Transverse colon (tissue), 4 donors: ENCODE data around the gene PGPEP1. TPM values are rescaled to one million over a fixed set of nuclear protein-coding genes. Genes with fewer than 3 reads are reported as not detected.

ENCODE experiments used
- DNase-seq: peaks from one replicate; pipeline ENCODE4 v3.0.0-alpha.2; 2019
- H3K27ac ChIP-seq, 4 donors: fragments of 200-600 bp; sonication (generic); 2 replicates each; pipeline ENCODE4 v1.5.1; 2016 to 2018; ENCODE audit warnings: inconsistent platforms in 4 of 4
- H3K27me3 ChIP-seq: fragments of 200-600 bp; sonication (generic); 2 replicates; pipeline ENCODE4 v1.5.1; 2017; ENCODE audit warnings: inconsistent platforms
- H3K36me3 ChIP-seq, 4 donors: fragments of 200-600 bp; sonication (generic); 2 replicates each; pipeline ENCODE4 v1.5.1; 2017 to 2019; ENCODE audit warnings: inconsistent platforms in 4 of 4
- H3K4me1 ChIP-seq, 4 donors: fragments of 200-600 bp; sonication (generic); 2 replicates each; pipeline ENCODE4 v1.5.1; 2017 to 2020; ENCODE audit warnings: inconsistent platforms in 4 of 4
- H3K4me3 ChIP-seq, 4 donors: fragments of 200-600 bp; sonication (generic); 1 replicate in 1 of 4; 2 replicates in 3 of 4; pipeline versions ENCODE4 v1.5.1 to v1.6.1; 2017 to 2019; ENCODE audit warnings: inconsistent platforms in 4 of 4
- H3K9me3 ChIP-seq, 2 donors: fragments of 200-600 bp; sonication (generic); 2 replicates each; pipeline ENCODE4 v1.5.1; 2017 to 2019; ENCODE audit warnings: inconsistent platforms in 2 of 2
- EP300 ChIP-seq: sonication (generic); formaldehyde crosslinking; IDR thresholded peaks from one replicate; pipeline ENCODE4 v1.6.1; 2017; ENCODE audit warnings: antibody characterized with exemption, low read depth
- POLR2A ChIP-seq: fragments of 450-650 bp; IDR thresholded peaks from one replicate; pipeline ENCODE4 v1.6.1; 2016; ENCODE audit warnings: antibody characterized with exemption, mild to moderate bottlenecking, moderate library complexity
- POLR2AphosphoS5 ChIP-seq, 3 donors: sonication (generic); formaldehyde crosslinking; IDR thresholded peaks; one replicate each; pipeline ENCODE4 v1.6.1; 2016; ENCODE audit warnings: antibody characterized with exemption in 3 of 3
- WGBS, 2 donors: methylation state at CpG; one replicate each; pipeline ENCODE4 v1.1.5; 2018; ENCODE audit warnings: low coverage in 1 of 2; 5-methylcytosine and 5-hydroxymethylcytosine counted together
- in situ Hi-C, 4 donors: fragments of 200-750 bp; cut with MboI; loops; one replicate each; pipeline versions ENCODE4 v1.15.0 to v1.15.1; 2017; ENCODE audit warnings: low sequenced_read_pairs in 3 of 4, low pct_ligation_motif_present in 1 of 4, low pct_unique_long_range_greater_than_20kb in 1 of 4
- intact Hi-C: fragments of 100-400 bp; cut with DNase I; formaldehyde crosslinking; loops from one replicate; pipeline ENCODE4 v1.15.1; 2023; ENCODE audit warnings: low total_unique reads
- total RNA-seq, 4 donors: library from RNA; depleted of rRNA; stranded (reverse); fragments of >200 nt; gene quantifications; one replicate each; pipeline ENCODE4 v1.1.0, GENCODE V29; 2016
- TF ChIP-seq, protein P1 (sequence below), 5 experiments: fragments of 200-600 bp in 3 of 5; fragments of 450-650 bp in 2 of 5; sonication (generic) in 3 of 5; IDR thresholded peaks; 1 replicate in 2 of 5; 2 replicates in 3 of 5; pipeline ENCODE4 v1.5.1; 2016 to 2017; ENCODE audit warnings: antibody characterized with exemption in 5 of 5, inconsistent platforms in 3 of 5, mild to moderate bottlenecking in 2 of 5, moderate library complexity in 1 of 5

Gene PGPEP1
- total RNA-seq, 4 donors from 2014 or later = 59.7 to 110 (median 73.0) TPM

DNA sequence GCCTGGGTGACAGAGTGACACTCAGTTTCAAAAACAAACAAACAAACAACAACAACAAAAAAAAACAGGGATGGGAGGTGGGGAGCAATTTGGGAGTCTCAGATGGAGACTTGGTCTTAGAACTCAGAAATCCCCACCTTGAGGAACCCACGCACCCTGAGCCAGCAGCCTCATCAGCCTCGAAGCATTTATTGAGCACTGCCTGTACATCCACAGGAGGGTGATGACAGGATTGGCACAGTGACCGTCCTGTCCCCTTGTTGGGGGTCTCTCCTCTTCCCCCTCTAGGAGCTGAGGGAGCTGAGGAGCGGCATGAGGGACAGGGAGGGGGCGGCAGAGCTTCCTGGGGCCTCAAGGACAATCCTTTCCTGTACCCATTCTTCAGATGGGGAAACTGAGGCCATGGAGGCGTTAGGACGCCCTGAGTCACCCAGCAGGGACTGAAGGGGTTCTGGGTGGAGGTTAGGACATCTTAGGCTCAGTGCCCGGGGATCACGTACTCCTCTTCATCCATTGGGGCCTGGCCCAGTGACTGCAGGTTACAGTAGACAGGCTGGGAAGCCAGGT lies 51.2 kb downstream of the PGPEP1 start:
- Histone ChIP-seq H3K4me1 (peaks cover 5 to 20% (median 11%) of the 10 kb centered on the region in 4 donors), H3K36me3 (no peaks in the 10 kb centered on the region), H3K4me3 (no peak overlapping the region), H3K9me3 (no peaks in the 10 kb centered on the region), H3K27me3 (no peaks in the 10 kb centered on the region), H3K27ac (no peak overlapping the region)
- in situ Hi-C loops (loop anchor here in 1 of 4 donors (10.0 kb wide), 1 partner anchor 47 kb away; the partner anchor contains the start of gene PGPEP1), intact Hi-C loops (no loop called here)
- 78 to 100% methylated on average over 1 to 9 of the region's 9 CpGs for WGBS, 2 donors
- DNase-seq = no peak
- TF ChIP-seq POLR2AphosphoS5 (IDR thresholded peaks at IDR 0.05) = no peak
- TF ChIP-seq EP300 = no peak
- no peak for TF ChIP-seq POLR2A
- TF ChIP-seq, protein P1, sequence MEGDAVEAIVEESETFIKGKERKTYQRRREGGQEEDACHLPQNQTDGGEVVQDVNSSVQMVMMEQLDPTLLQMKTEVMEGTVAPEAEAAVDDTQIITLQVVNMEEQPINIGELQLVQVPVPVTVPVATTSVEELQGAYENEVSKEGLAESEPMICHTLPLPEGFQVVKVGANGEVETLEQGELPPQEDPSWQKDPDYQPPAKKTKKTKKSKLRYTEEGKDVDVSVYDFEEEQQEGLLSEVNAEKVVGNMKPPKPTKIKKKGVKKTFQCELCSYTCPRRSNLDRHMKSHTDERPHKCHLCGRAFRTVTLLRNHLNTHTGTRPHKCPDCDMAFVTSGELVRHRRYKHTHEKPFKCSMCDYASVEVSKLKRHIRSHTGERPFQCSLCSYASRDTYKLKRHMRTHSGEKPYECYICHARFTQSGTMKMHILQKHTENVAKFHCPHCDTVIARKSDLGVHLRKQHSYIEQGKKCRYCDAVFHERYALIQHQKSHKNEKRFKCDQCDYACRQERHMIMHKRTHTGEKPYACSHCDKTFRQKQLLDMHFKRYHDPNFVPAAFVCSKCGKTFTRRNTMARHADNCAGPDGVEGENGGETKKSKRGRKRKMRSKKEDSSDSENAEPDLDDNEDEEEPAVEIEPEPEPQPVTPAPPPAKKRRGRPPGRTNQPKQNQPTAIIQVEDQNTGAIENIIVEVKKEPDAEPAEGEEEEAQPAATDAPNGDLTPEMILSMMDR (IDR thresholded peaks at IDR 0.05) = no peak

GRCh38 chr19:18392417-18392816 lies 52.0 kb downstream of the PGPEP1 start:
- peak overlapping the region in 3 of 4 donors; percentile 34 to 42 (median 36) for H3K27ac ChIP-seq
- in situ Hi-C loops = loop anchor here in 1 of 4 donors (10.0 kb wide), 1 partner anchor 48 kb away; the partner anchor contains the start of gene PGPEP1
- no peaks in the 10 kb centered on the region for H3K9me3 ChIP-seq
- intact Hi-C loops = no loop called here
- 19 to 33% methylated on average over 3 to 11 of the region's 11 CpGs for WGBS, 2 donors
- H3K4me3 ChIP-seq = no peak overlapping the region
- peak; percentile 59 for DNase-seq
- no peaks in the 10 kb centered on the region for H3K36me3 ChIP-seq
- peaks cover 5 to 16% (median 13%) of the 10 kb centered on the region in 4 donors for H3K4me1 ChIP-seq
- H3K27me3 ChIP-seq = peaks cover 6% of the 10 kb centered on the region
- TF ChIP-seq POLR2AphosphoS5 (IDR thresholded peaks at IDR 0.05) (no peak), EP300 (no peak), POLR2A (no peak)
- TF ChIP-seq, protein P1 (IDR thresholded peaks at IDR 0.05) = no peak

DNA sequence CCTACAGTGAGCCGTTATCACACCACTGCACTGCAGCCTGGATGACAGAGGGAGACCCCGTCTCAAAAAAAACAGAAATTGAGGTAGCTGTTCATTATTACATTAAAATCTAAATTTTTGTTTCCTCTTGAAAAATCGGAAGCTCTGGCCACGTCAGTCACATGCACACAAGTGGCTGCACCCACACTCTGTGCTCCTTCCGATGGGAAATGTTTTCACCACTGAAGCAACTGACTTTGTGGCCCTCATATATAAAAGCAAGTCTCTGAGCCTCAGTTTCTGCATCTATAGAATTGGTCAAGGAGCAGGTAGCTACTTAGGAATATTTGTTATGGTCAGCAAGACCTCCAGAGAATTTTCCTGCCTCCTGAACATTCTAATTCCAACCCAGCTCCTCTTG lies 52.5 kb downstream of the PGPEP1 start:
- 70 to 85% methylated on average over 5 of the region's 5 CpGs for WGBS, 2 donors
- H3K4me3 ChIP-seq = no peak overlapping the region
- TF ChIP-seq EP300 (no peak), POLR2AphosphoS5 (IDR thresholded peaks at IDR 0.05) (no peak)
- no peak for DNase-seq
- H3K27me3 ChIP-seq = peaks cover 11% of the 10 kb centered on the region
- peaks cover 3 to 19% (median 11%) of the 10 kb centered on the region in 4 donors for H3K4me1 ChIP-seq
- in situ Hi-C loops (loop anchor here in 1 of 4 donors (10.0 kb wide), 1 partner anchor 48 kb away; the partner anchor contains the start of gene PGPEP1), intact Hi-C loops (no loop called here)
- no peaks in the 10 kb centered on the region for H3K36me3 ChIP-seq
- H3K9me3 ChIP-seq = no peaks in the 10 kb centered on the region
- peak overlapping the region; percentile 21 to 42 (median 35) for H3K27ac ChIP-seq

GRCh38 chr19:18393836-18394235 lies 53.4 kb downstream of the PGPEP1 start:
- no peak for DNase-seq
- Histone ChIP-seq H3K27me3 (peaks cover 13% of the 10 kb centered on the region), H3K4me3 (no peak overlapping the region), H3K36me3 (no peaks in the 10 kb centered on the region), H3K9me3 (no peaks in the 10 kb centered on the region), H3K27ac (peak overlapping the region; percentile 13 to 36 (median 28)), H3K4me1 (peaks cover 0 to 15% (median 9%) of the 10 kb centered on the region in 4 donors)
- 78 to 86% methylated on average over 4 to 7 of the region's 7 CpGs for WGBS, 2 donors
- TF ChIP-seq EP300 (no peak), POLR2AphosphoS5 (IDR thresholded peaks at IDR 0.05) (no peak)
- in situ Hi-C loops = loop anchor here in 1 of 4 donors (10.0 kb wide), 1 partner anchor 49 kb away; the partner anchor contains the start of gene PGPEP1
- intact Hi-C loops = no loop called here

- TF ChIP-seq POLR2A (no peak), POLR2AphosphoS5 (IDR thresholded peaks at IDR 0.05) (no peak), EP300 (no peak)
- TF ChIP-seq, protein P1 (IDR thresholded peaks at IDR 0.05) = no peak
- Histone ChIP-seq H3K36me3 (no peaks in the 10 kb centered on the region), H3K9me3 (no peaks in the 10 kb centered on the region), H3K27me3 (peaks cover 13% of the 10 kb centered on the region), H3K27ac (peak overlapping the region in 1 of 4 donors; percentile 41), H3K4me1 (peaks cover 0 to 23% (median 16%) of the 10 kb centered on the region in 4 donors), H3K4me3 (peak overlapping the region in 2 of 4 donors; percentile 17 to 22)
- no peak for DNase-seq
- 62 to 67% methylated on average over 3 to 32 of the region's 37 CpGs for WGBS, 2 donors
- in situ Hi-C loops = loop anchor here in 1 of 4 donors (10.0 kb wide), 1 partner anchor 52 kb away; the partner anchor contains the start of gene PGPEP1
- intact Hi-C loops = no loop called here
Measured at GRCh38 chr19:18396471-18397241, 56.3 kb downstream of the PGPEP1 start.
